GM21717 (cell line): ENCODE data around the gene MAPK10.
"Not testable (repeated sequence)": the region's sequence is repeated elsewhere in the genome, so short reads cannot be mapped to it uniquely, and the experiment has no call there.

ENCODE experiments used
- ATAC-seq: cut with Tn5 transposase; IDR thresholded peaks from one replicate; pipeline ENCODE4 v1.9.1; 2021; ENCODE audit warnings: mild to moderate bottlenecking, moderate library complexity; ENCODE audit not compliant: unreplicated experiment

MAPK10 gene

DNA sequence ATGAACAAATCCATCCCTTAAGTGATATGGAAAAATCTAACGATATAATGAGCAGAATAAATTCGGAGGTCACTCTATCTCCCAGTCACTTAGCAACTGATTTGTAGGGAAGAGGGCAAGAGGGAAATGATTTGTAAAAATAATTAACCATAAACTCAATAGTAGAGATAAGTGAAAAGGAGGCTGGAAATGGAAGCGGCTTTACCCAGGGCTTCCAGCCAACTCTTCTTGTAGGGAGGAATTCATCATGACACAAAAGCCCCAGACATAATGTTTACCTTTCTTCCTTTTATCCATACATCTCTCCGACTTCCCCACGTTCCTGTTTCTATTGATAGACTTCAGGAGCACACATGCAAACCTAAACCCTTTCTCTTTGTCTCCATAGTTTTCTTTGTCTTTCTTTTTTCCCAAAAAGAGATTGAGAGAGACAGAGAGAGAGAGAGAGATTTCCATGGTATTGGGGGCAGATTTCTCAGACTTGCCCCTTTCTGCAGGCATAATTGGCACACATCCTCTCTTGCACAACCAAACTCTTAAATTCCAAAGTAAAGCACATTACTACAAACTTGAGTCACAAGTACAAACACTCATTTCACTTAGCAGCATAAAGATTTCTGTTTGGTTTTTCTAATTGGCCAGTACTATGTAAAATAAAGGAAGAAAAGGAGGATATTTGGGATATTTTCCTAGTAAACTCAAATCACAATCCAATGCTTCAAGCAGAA, 140.9 kb downstream of the MAPK10 start:
- no peak for ATAC-seq

DNA sequence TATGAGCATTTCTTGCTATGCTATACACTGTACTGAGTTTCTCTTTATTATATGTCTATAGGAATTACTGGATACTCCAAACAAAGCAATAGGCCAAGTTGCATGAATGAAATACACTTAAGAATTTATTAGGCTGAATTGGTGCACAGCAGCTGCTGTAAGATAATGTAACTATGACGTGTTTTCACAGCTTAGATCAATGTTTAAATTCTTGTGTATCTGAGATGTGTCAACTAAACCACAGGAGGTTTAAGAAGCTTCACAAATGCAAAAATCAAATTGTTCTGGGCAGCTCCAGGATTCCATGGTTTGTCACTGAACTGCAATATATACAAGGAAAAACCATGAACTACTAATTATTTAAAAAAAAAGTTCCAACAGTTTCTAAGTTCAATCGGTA, 156.7 kb downstream of the MAPK10 start:
- no peak for ATAC-seq

- ATAC-seq, result no peak
These were observed 174.2 kb downstream of the MAPK10 start for GRCh38 chr4:86185659-86186058.

DNA sequence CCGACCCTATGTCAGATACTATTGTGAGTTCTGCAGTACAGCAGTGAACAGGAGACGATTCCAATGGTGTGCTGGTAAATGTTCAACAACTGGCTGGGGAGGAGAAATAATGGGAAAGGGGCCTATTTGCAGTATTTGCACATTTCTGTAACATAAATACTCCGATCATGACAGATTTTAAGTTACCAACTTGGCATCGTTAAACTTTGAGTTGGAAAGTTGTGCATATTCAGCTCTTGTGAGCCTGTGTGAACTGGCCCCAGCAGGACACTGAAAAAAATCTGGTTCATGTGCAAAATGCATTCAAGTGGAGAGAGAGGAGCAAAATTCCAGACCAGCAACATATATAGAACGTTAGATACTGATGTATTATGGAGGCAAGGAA, 175.0 kb downstream of the MAPK10 start:
- ATAC-seq, result no peak

- ATAC-seq, result no peak
These were observed 175.5 kb downstream of the MAPK10 start for GRCh38 chr4:86184216-86184900.

DNA sequence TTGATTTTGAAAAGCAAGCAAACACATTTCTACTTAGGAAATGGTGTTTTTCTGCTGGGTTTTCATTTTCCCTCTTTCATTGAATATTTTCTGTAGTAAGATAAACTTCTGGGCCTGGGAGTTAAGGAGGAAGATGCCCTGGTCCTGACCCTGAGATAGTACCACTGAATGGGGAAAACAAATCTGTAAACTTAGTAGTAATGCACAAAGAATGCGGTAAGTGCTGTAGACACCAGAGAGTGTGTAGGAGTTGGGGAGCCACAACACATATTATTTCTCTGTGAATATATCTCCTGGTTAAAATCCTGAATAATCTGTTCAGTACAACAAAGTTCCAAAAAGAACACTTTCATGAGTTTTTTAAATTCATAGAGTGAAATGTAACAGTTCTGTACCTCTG, 178.3 kb downstream of the MAPK10 start:
- ATAC-seq, result no peak

GRCh38 chr4:86178211-86178610, 181.6 kb downstream of the MAPK10 start:
- ATAC-seq, result no peak

DNA sequence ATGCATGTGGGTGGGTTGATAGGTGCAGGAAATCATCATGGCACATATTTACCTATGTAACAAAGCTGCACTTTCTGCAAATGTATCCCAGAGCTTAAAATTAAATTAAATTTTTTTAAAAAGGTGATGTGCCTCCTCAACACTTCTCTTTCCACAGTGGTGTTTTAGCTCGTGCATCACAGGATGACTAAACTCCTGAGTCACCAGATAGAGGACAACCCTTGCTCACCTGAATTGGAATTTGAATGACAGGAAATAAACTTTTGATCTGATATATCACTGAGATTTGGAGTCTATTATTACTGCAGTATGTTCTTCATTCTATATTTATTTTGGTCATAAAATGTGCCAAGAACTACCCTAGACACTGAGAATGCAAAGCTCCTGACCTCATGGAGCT, 185.3 kb downstream of the MAPK10 start:
- no peak for ATAC-seq

- ATAC-seq, result not testable (repeated sequence)
These were observed 191.5 kb downstream of the MAPK10 start for GRCh38 chr4:86168335-86168734.

- ATAC-seq, result no peak
These were observed 199.4 kb downstream of the MAPK10 start for GRCh38 chr4:86160426-86160825.

DNA sequence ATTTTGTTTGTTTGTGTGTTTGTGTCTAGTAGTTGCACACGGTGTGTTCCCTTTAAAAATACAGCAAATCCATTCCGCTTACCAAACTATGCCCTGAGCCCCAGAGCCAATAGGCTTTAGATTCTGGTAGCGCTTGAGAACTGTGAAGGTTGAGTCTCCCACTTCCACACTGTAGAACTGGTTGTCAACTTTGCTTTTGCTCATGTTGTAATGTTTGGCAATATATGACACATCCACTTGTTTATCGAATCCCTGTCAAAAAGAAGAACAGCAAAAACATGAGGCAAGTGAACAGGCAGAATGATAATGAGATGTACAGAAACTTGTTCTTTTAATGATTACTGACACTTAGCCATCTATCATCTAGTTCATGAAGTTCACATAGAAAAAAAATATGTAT, 200.6 kb downstream of the MAPK10 start:
- ATAC-seq, result no peak

DNA sequence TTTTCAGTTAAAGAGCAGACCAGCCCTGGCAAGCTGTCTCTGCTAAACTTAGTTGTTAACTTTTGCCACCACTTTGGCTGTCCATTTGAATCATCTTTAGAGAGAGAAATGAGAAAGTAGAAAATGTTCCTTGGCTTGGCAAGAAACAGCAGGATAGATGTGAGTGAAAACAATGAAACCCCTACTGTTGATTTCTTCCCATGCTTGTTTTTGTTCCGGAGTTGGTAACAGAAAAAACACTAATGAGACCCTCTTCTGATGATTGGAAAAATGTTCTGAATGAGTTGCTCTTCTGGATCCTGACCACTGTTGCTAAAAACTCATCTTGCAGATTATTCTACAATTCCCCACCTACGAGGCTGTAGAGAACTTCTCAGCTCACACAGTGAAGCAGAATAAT, 203.3 kb downstream of the MAPK10 start:
- ATAC-seq, result no peak

DNA sequence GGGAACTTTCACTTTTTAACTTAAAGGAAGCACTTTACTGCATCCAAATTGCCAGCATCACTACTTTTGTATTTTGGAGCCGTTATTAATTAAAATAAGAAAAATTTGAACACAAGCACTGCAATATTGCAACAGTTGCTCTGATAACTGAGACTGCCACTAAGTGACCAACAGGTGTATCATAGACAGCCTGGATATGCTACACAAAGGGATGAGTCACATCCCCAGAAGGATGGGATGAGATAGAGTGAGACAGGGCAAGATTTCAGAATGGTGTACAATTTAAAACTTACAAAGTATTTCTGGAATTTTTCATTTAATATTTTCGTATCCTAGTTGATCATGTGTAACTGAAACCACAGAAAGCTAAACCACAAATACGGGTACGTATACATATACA, 204.1 kb downstream of the MAPK10 start:
- no peak for ATAC-seq

GRCh38 chr4:86152454-86152853, 207.4 kb downstream of the MAPK10 start:
- no peak for ATAC-seq

DNA sequence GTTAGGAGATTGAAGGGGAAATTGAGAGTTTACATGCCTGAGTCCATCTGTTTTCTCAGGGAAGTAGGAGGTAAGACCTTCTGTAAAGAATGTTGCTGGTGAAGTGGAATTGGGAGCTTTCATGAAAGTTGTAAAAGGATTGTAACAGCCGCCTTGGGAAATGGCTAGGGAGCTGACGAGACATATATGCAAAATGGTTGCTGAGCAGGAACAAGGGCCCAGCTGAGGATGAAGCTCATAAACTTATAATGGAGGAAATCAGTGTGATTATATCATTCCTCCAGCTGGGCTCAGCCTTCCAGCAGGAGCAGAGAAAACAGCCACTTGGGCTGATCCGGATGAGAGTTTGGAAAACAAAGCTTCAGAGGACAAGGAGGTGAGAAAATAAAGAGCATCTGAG, 208.7 kb downstream of the MAPK10 start:
- ATAC-seq, result no peak

DNA sequence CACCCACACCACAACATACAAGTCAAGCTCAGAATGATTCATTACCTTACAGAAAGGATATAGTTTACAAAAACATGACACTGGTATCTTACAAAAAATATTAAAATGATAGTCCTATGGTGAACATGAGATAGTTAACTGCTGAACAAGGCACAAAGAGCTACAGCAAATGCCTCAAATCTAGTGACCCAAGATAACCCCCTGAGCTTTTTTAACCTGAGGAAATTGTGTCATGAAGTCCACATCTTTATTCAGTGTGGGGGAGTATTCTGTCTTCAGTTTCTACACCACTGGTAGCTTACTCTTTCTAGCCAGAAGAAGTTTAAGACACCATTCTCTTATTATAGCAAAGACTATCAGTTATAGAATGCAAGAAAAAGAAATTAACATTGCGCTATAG, 218.7 kb downstream of the MAPK10 start:
- no peak for ATAC-seq

DNA sequence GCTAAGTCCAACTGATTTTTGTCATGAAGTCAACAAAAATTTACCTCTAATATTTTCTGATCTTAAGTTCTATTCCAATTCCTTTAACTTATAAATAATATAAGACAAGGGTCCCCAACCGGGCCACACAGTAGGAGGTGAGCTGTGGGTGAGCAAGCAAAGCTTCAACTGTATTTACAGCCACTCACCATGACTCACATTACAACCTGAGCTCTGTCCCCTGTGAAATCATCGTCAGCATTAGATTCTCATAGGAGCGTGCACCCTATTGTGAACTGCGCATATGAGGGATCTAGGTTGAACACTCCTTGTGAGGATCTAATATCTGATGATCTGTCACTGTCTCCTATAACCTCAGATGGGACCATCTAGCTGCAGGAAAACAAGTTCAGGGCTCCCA, 227.4 kb downstream of the MAPK10 start:
- ATAC-seq, result no peak

GRCh38 chr4:86131456-86131855, 228.4 kb downstream of the MAPK10 start:
- ATAC-seq, result no peak

GRCh38 chr4:86130160-86130933, 229.5 kb downstream of the MAPK10 start:
- no peak for ATAC-seq

GRCh38 chr4:86129546-86129945, 230.3 kb downstream of the MAPK10 start:
- ATAC-seq, result no peak

GRCh38 chr4:86122404-86122803, 237.4 kb downstream of the MAPK10 start:
- no peak for ATAC-seq

DNA sequence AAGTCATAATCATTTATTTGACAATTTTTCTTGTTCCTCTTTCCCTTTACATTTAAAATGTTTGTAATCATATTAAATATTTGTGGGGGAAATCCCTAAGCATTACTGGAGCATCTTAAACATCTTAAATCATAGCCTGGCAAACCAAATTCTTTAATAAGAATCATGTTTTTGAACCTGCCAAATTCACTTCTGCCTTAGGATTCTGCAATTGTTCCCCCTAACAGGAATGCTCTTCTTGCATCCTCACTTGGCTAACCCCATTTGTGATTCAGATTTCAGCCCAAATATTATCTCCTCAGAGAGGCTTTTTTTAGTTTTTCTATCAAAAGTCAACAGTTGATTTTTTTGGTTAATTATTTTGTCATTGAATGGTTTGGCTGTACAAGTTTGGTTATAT, 241.1 kb downstream of the MAPK10 start:
- ATAC-seq, result no peak
